Measurements from ENCODE around the gene CPNE2.

CPNE2 gene

DNA sequence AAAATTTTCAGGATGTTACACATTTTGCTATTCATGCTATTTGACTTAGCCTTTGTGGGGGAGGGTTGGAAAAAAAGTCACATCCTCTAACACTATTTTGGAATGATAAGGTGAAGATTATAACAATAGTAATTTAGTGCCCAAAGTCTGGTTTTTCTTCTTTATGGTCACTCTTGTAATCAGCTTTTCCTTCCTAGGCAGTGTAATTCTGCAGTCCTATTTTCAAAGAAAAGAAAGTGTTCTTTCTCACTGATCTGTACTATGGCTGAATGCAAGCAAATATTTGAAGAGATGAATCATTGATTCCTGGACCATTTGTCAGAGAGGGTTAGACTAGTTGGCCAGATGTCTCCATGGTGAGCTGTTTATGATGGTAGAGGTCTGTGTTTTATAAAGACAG lies 102.1 kb downstream of the CPNE2 start:
- Histone ChIP-seq H3K9me3 (ENCODE audit: severe bottlenecking) (no peaks in the 10 kb centered on the region), H3K4me3 (ENCODE audit: low read depth, low read length) (no peak overlapping the region), H3K27me3 (ENCODE audit: insufficient read depth, low read depth, severe bottlenecking) (no peaks in the 10 kb centered on the region), H3K36me3 (peaks cover 13% of the 10 kb centered on the region), H3K27ac (no peak overlapping the region)
- DNase-seq = no peak
- TF ChIP-seq, protein P1, sequence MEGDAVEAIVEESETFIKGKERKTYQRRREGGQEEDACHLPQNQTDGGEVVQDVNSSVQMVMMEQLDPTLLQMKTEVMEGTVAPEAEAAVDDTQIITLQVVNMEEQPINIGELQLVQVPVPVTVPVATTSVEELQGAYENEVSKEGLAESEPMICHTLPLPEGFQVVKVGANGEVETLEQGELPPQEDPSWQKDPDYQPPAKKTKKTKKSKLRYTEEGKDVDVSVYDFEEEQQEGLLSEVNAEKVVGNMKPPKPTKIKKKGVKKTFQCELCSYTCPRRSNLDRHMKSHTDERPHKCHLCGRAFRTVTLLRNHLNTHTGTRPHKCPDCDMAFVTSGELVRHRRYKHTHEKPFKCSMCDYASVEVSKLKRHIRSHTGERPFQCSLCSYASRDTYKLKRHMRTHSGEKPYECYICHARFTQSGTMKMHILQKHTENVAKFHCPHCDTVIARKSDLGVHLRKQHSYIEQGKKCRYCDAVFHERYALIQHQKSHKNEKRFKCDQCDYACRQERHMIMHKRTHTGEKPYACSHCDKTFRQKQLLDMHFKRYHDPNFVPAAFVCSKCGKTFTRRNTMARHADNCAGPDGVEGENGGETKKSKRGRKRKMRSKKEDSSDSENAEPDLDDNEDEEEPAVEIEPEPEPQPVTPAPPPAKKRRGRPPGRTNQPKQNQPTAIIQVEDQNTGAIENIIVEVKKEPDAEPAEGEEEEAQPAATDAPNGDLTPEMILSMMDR (IDR thresholded peaks at IDR 0.05; ENCODE audit: low read depth, low read length) = no peak

DNA sequence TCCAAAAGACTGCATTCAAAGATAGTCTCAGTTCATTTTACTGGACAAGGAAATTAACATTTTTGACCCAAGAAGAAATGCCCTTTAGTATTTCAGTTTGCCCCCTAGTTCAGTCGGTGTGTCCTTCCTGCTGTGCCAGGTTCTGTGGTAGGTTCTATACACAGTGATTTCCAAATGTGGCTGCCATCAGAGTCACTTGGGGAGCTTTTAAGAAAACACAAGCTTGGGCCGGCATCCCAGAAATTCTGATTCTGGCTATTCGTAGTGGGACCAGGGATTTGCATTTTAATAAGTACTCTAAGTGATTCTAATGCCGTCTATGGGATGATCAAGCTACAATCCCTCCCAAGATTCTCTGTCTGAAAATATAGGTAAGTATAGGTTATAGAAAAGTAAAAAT lies 103.9 kb downstream of the CPNE2 start:
- no peak for DNase-seq
- Histone ChIP-seq H3K4me3 (ENCODE audit: low read depth, low read length) (no peak overlapping the region), H3K9me3 (ENCODE audit: severe bottlenecking) (no peaks in the 10 kb centered on the region), H3K27ac (no peak overlapping the region), H3K36me3 (peaks cover 4% of the 10 kb centered on the region), H3K27me3 (ENCODE audit: insufficient read depth, low read depth, severe bottlenecking) (no peaks in the 10 kb centered on the region)
- TF ChIP-seq, protein P1 (IDR thresholded peaks at IDR 0.05; ENCODE audit: low read depth, low read length) = no peak

DNA sequence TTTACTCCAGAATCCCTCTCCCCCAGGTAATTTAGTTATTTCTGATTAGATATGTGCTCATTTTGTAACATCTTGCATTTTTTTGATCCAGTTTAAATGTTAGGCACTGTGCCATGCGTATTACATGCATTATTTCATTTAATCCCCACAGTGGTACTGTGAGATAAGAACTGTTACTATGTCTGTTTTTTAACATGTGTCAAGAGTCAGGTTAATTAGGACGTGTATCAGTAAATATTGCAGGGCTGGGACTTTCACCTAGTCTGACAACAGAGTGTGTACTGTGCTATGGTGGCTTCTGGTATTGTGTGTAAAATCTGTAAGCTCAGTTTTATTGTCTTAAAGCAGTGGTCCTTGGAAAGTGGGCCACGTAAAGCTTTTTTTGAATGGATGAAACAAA lies 104.4 kb downstream of the CPNE2 start:
- H3K27ac ChIP-seq = no peak overlapping the region

More for the DNA sequence above, 104.4 kb downstream of the CPNE2 start:
- H3K4me3 ChIP-seq (ENCODE audit: low read depth, low read length) = no peak overlapping the region
- H3K27me3 ChIP-seq (ENCODE audit: insufficient read depth, low read depth, severe bottlenecking) = no peaks in the 10 kb centered on the region
- H3K9me3 ChIP-seq (ENCODE audit: severe bottlenecking) = no peaks in the 10 kb centered on the region
- DNase-seq = no peak
- H3K36me3 ChIP-seq = peaks cover 4% of the 10 kb centered on the region
- TF ChIP-seq, protein P1 (IDR thresholded peaks at IDR 0.05; ENCODE audit: low read depth, low read length) = no peak
